GM15510 (cell line): ENCODE results near the gene ELMO1.

Experiments used
- POLR2A ChIP-seq: IDR thresholded peaks from 3 replicates; pipeline ENCODE4 v1.6.1; 2011; ENCODE audit warnings: borderline replicate concordance; ENCODE audit not compliant: insufficient read length; ENCODE audit errors: extremely low read depth

ELMO1 gene

DNA sequence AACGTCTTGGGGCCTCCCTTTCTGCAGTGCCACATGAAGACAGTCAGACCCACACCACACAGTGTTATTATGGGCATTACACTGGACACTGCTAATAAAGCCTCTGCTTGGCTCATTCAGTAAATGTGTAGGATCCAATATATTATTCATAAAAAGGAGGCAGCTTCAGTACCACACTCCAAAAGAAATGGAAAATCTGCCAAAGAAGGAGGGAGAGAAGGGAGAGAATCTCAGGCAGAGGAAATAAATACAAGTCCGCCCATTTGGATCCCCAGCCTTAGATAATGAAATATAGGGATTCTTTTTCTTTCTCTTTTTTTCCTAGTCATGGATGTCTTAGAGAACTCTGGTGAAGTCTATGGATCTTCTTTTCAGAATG is 162.2 kb downstream of the ELMO1 start:
- TF ChIP-seq POLR2A: no peak

DNA sequence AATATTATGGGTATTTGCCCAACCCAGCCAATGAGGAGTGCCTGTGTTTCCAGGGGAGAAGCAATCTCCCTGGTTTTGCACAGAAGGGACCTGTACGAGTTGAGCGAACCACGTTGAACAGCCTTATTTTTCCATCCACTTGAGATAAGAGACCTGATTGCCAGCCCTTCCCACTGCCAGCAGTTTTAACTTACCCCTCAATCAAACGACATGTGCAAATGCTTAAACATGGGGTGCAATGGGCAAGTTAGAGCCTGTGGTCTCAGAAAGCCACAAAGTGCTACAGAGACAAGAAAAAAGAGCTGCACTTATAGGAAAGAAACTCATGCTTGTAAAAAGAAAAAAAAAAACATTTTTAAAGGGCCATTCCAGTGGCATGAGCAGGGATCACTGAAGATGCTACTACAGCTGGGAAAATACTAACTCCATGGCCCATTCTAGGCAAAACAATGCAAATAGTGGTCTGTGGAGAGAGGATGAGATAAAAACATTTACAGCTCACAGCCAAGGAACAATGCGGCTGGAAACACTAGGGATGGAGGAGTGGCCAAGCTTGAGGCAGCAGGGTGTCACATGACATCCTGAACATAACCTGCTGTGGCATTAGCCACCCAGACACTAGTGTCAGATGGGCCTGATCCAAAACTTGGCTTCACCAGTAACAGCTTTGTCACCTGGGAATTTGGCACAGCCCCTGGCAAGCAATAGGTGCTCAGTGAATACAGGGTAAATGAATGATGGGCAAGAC is 162.8 kb downstream of the ELMO1 start:
- no peak for TF ChIP-seq POLR2A

- no peak for TF ChIP-seq POLR2A
Observed at GRCh38 chr7:37284805-37285231, 163.8 kb downstream of the ELMO1 start.

DNA sequence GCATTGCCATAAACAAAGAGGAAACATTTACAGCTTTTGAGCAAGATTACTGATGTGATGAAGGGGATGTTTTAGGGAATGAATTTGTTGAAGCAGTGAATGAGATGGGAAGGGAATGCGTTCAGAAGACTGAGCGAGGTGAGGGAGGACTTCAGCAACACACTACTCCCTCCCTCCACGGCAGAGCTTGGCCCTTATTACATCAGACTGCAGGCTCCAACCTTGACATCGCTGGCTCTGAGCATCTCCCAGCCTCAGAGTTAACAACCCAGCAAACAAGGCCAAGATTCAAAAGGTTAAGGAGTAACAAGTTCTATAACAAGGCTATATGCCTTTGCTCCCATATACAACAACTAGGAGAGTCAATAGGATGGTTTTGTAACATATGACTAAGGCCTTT is 164.4 kb downstream of the ELMO1 start:
- TF ChIP-seq POLR2A: no peak

- TF ChIP-seq POLR2A: no peak
Observed at GRCh38 chr7:37283716-37284115, 164.9 kb downstream of the ELMO1 start.

GRCh38 chr7:37282927-37283326 is 165.7 kb downstream of the ELMO1 start:
- TF ChIP-seq POLR2A: no peak

DNA sequence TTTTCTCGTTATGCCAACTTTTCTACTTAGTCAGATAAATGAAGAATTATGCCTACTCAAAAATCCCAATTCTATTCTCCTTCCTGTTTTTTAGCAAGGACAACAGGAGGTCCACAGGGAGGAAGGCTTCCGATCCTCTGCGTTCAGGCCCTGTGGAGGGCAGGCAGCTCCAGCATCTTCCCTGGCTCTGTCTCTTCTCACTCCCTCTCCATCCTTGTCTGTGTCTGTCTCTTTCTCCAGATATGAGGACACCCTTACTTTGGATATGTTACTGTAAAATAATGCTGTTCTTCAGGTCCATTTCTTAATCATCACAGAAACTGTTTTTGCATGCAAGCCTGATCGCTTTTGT is 166.6 kb downstream of the ELMO1 start:
- no peak for TF ChIP-seq POLR2A

DNA sequence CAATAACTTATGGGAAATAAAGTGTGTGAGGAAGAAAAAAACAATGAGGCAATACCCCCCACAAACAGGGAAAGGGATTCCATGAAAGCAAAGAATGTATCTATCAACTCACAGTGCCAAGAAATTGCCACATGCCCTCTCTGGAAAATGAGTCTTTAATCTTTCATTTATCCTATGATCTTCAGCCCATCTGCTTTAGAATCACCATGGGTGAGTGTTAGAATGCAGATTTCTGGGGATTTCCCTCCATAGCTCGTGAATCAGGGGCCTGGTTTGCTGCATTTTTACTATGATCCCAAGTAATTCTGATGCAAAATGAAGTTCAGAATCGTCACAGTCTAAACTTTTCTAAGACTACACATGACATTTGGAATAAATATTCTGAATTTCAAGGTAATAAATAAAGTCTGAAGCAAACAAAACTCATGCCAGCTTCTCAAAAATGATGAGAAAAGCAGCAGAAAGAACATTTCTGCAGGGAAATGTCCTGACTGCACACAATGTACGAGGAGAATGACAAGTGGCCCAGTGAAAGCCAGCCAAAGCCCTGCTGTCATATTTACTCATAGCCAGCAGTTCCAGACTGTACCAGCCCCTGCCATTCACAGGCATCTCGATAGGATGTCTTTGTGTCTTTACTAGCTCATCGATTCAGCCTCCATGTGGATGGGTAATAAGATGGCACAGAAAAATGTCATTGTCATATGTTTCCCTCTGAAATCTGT is 167.1 kb downstream of the ELMO1 start:
- TF ChIP-seq POLR2A: no peak

DNA sequence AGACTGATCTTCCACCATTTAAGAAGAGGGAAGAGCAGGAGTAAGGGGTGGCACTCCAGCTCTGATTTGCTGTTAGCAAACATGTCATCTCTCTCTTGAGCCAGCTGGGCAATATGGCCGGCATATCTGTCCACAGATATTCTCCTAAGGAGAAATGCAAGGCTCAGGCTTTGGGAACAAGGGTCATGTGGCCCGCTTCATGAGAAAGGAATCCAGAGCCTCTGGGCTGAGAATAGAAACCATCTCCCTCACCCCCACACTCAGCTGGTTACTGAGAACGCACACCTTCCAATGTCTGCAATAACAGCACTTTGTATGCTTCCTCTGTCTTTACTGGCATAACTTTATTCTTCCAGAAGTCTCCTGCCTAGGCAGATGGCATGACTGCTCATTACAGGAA is 171.2 kb downstream of the ELMO1 start:
- TF ChIP-seq POLR2A: no peak

DNA sequence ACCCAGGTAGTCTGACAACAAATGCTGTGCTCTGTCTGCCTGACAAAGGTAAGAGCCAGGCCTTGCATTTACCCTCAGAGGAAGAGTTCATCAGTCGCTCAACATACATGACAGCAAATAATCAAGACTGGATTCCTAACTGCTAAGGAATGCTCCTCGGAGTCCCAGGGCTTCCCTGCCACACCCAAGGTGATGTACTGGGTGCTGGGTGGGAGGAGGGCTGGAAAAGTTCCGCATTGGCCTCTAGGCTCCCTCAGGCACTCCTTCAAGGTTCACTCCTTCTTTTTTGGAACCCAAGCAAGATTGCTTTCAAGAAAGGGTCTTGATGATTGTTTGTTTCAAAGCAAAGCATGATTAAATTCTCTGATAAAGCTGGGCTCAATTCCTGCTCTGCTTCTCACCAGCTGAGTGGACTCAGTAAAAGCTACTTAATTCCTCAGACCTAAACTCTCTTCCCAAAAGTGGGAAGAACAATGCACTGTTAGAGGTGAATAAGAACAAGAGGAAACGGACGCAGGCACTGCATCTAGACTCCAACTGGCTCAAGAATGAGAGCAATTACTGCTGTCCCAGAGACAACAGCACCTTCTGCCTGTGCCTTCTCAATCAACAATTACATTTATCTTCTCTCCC is 173.5 kb downstream of the ELMO1 start:
- TF ChIP-seq POLR2A: no peak

GRCh38 chr7:37273891-37274290 is 174.8 kb downstream of the ELMO1 start:
- TF ChIP-seq POLR2A: no peak

GRCh38 chr7:37269711-37270508 is 178.8 kb downstream of the ELMO1 start:
- no peak for TF ChIP-seq POLR2A

GRCh38 chr7:37267251-37267650 is 181.4 kb downstream of the ELMO1 start:
- TF ChIP-seq POLR2A: no peak

- TF ChIP-seq POLR2A: no peak
Observed at GRCh38 chr7:37265876-37266275, 182.8 kb downstream of the ELMO1 start.

GRCh38 chr7:37265006-37265405 is 183.7 kb downstream of the ELMO1 start:
- TF ChIP-seq POLR2A: no peak

DNA sequence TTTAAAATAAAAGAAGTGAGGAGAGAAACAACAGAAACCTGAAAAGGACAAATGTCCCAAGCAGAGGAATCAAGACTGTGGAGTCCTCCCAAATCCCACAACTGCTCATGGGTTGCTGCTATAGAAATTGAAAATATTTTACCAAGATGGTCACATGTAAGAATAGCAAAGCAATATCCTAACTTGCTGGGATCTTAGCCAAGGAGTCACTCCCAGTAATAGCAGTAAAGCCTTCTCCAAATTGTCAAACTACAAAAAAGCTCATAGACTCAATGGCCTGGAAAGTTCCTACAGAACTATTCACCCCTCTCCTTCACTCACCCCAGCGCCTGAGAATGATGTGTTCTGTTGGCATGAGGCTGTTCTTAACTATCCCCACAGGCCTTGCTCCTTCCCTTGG is 186.5 kb downstream of the ELMO1 start:
- no peak for TF ChIP-seq POLR2A

GRCh38 chr7:37259319-37259821 is 189.3 kb downstream of the ELMO1 start:
- TF ChIP-seq POLR2A: no peak
